ENCODE results near the gene BCL3.
"Not testable (repeated sequence)": the region's sequence is repeated elsewhere in the genome, so short reads cannot be mapped to it uniquely, and the experiment has no call there.

Gene BCL3

GRCh38 chr19:44748426-44749254 lies at the start of gene BCL3:
TSS of gene BCL3 (plus strand) at chr19:44748708. CDS start at chr19:44748791, 83 bp downstream.
- no peak for DNase-seq

GRCh38 chr19:44700547-44700946 lies 48.0 kb upstream of the BCL3 start:
- no peak for DNase-seq

GRCh38 chr19:44701228-44701627 lies 47.3 kb upstream of the BCL3 start:
- no peak for DNase-seq

- no peak for DNase-seq
These were observed 45.8 kb upstream of the BCL3 start for GRCh38 chr19:44702551-44703176.

- no peak for DNase-seq
These were observed 45.0 kb upstream of the BCL3 start for GRCh38 chr19:44703336-44704078.

- no peak for DNase-seq
These were observed 43.5 kb upstream of the BCL3 start for GRCh38 chr19:44704982-44705381.

- DNase-seq, result no peak
These were observed 43.0 kb upstream of the BCL3 start for GRCh38 chr19:44705502-44706010.

- no peak for DNase-seq
These were observed 41.8 kb upstream of the BCL3 start for GRCh38 chr19:44706506-44707236.

- DNase-seq, result no peak
These were observed 40.7 kb upstream of the BCL3 start for GRCh38 chr19:44707794-44708193.

- DNase-seq, result no peak
These were observed 39.6 kb upstream of the BCL3 start for GRCh38 chr19:44708940-44709339.

GRCh38 chr19:44709434-44710266 lies 38.9 kb upstream of the BCL3 start:
- not testable (repeated sequence) for DNase-seq

- DNase-seq, result no peak
These were observed 38.0 kb upstream of the BCL3 start for GRCh38 chr19:44710483-44710882.

- no peak for DNase-seq
These were observed 35.5 kb upstream of the BCL3 start for GRCh38 chr19:44712864-44713515.

- no peak for DNase-seq
These were observed 33.8 kb upstream of the BCL3 start for GRCh38 chr19:44714597-44715169.

GRCh38 chr19:44717603-44718002 lies 30.9 kb upstream of the BCL3 start:
- DNase-seq, result no peak

- DNase-seq, result peak; percentile 65
These were observed 29.9 kb upstream of the BCL3 start for GRCh38 chr19:44718441-44719261.

- no peak for DNase-seq
These were observed 29.2 kb upstream of the BCL3 start for GRCh38 chr19:44719262-44719701.

GRCh38 chr19:44720396-44720795 lies 28.1 kb upstream of the BCL3 start:
- not testable (repeated sequence) for DNase-seq

GRCh38 chr19:44720945-44721344 lies 27.6 kb upstream of the BCL3 start:
- DNase-seq, result no peak

GRCh38 chr19:44721369-44721768 lies 27.1 kb upstream of the BCL3 start:
- DNase-seq, result not testable (repeated sequence)

All from NCI-H2029 treated with DMSO at 0.1 percent for 48 hours (cell line).